Measurements from ENCODE around the gene EXOC6.

The EXOC6 gene

DNA sequence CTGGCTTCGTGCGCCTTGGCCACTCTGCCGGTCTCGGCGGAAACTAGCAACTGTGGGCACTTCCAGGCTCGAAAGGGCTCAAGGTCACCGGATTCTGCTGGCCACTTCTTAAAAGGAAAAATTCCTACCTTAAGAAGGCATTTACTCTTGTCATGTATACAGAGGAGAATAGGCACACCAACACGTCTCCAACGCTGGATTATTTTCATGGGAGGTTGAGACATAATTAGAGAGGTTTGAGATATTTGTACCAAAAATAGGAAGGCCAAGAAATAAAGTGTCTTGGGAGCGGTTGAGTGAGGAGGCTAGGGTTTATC lies 220.9 kb downstream of the EXOC6 start:
- no peak for TF ChIP-seq ZNF565 (CRISPR knock-in tag; conservative IDR thresholded peaks at IDR 0.05; ENCODE audit: low read depth)
- no peak for TF ChIP-seq CSDC2 (CRISPR knock-in tag; IDR thresholded peaks at IDR 0.05)
- no peak for TF ChIP-seq ZFP3 (CRISPR knock-in tag; IDR thresholded peaks at IDR 0.05)
- no peak for TF ChIP-seq GLIS3 (CRISPR knock-in tag; IDR thresholded peaks at IDR 0.05)
- TF ChIP-seq ZNF8 (CRISPR knock-in tag; IDR thresholded peaks at IDR 0.05): no peak
- TF ChIP-seq, protein P1, sequence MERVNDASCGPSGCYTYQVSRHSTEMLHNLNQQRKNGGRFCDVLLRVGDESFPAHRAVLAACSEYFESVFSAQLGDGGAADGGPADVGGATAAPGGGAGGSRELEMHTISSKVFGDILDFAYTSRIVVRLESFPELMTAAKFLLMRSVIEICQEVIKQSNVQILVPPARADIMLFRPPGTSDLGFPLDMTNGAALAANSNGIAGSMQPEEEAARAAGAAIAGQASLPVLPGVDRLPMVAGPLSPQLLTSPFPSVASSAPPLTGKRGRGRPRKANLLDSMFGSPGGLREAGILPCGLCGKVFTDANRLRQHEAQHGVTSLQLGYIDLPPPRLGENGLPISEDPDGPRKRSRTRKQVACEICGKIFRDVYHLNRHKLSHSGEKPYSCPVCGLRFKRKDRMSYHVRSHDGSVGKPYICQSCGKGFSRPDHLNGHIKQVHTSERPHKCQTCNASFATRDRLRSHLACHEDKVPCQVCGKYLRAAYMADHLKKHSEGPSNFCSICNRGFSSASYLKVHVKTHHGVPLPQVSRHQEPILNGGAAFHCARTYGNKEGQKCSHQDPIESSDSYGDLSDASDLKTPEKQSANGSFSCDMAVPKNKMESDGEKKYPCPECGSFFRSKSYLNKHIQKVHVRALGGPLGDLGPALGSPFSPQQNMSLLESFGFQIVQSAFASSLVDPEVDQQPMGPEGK (CRISPR knock-in tag; IDR thresholded peaks at IDR 0.05; ENCODE audit: borderline replicate concordance): no peak
- no peak for TF ChIP-seq ARNTL (CRISPR knock-in tag; IDR thresholded peaks at IDR 0.05; ENCODE audit: borderline replicate concordance, low read depth)
- TF ChIP-seq ZFP30 (CRISPR knock-in tag; IDR thresholded peaks at IDR 0.05): no peak
- TF ChIP-seq, protein P2, sequence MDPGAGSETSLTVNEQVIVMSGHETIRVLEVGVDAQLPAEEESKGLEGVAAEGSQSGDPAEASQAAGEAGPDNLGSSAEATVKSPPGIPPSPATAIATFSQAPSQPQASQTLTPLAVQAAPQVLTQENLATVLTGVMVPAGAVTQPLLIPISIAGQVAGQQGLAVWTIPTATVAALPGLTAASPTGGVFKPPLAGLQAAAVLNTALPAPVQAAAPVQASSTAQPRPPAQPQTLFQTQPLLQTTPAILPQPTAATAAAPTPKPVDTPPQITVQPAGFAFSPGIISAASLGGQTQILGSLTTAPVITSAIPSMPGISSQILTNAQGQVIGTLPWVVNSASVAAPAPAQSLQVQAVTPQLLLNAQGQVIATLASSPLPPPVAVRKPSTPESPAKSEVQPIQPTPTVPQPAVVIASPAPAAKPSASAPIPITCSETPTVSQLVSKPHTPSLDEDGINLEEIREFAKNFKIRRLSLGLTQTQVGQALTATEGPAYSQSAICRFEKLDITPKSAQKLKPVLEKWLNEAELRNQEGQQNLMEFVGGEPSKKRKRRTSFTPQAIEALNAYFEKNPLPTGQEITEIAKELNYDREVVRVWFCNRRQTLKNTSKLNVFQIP (CRISPR knock-in tag; IDR thresholded peaks at IDR 0.05; ENCODE audit: borderline replicate concordance, low read depth): no peak
- no peak for TF ChIP-seq ZC3H10 (CRISPR knock-in tag; IDR thresholded peaks at IDR 0.05)
- no peak for TF ChIP-seq ZNF70 (CRISPR knock-in tag; IDR thresholded peaks at IDR 0.05)
- TF ChIP-seq ESRRG (CRISPR knock-in tag; IDR thresholded peaks at IDR 0.05): no peak
- TF ChIP-seq PPARA (CRISPR knock-in tag; IDR thresholded peaks at IDR 0.05; ENCODE audit: borderline replicate concordance): no peak
- no peak for TF ChIP-seq SNAI2 (CRISPR knock-in tag; IDR thresholded peaks at IDR 0.05)
- TF ChIP-seq, protein P3, sequence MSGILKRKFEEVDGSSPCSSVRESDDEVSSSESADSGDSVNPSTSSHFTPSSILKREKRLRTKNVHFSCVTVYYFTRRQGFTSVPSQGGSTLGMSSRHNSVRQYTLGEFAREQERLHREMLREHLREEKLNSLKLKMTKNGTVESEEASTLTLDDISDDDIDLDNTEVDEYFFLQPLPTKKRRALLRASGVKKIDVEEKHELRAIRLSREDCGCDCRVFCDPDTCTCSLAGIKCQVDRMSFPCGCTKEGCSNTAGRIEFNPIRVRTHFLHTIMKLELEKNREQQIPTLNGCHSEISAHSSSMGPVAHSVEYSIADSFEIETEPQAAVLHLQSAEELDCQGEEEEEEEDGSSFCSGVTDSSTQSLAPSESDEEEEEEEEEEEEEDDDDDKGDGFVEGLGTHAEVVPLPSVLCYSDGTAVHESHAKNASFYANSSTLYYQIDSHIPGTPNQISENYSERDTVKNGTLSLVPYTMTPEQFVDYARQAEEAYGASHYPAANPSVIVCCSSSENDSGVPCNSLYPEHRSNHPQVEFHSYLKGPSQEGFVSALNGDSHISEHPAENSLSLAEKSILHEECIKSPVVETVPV (CRISPR knock-in tag; IDR thresholded peaks at IDR 0.05): no peak
- no peak for ATAC-seq

DNA sequence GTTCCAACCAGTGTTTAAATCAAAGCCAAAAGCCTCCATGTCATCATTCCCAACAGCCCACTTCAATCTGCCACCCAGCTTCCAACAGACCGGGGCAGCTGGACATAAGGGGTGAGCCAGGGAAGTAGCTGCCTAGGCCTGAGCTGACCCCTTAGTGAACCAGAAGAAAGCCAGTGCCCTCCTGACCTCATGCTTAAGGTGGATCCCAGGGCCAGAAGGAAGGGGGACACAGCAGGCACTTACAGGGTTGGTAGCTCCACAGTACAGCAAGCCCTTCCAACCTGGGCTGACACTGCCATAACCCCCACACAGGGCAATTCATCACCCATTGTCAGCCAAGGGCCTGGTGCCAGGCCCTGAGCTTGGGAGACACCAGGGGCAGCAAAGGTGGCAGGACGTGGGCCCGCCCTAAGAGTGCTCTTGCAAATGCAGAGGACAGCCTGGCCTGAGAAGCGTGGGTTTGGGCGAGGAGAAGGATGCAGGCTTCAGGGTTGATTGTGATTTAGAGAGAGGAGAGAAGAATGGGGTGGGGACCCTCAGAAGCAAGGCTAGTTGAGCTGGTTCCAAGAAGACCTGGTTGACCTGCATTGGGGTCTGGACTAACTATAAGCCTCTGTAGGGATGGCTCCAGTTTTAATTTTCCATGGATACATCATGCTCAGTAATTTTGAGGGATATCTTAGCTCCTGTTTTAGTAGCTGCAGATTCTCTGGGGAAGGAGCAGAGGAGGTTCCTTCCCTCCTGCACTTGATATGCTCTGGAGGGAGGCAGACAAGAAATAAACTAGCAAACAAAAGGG lies 222.3 kb downstream of the EXOC6 start:
- no peak for ATAC-seq
- TF ChIP-seq RARB (CRISPR knock-in tag; IDR thresholded peaks at IDR 0.05) (no peak), OSR1 (CRISPR knock-in tag; IDR thresholded peaks at IDR 0.05) (no peak), PPARA (CRISPR knock-in tag; IDR thresholded peaks at IDR 0.05; ENCODE audit: borderline replicate concordance) (no peak), ZNF8 (CRISPR knock-in tag; IDR thresholded peaks at IDR 0.05) (no peak), SNAI2 (CRISPR knock-in tag; IDR thresholded peaks at IDR 0.05) (no peak), ZFP30 (CRISPR knock-in tag; IDR thresholded peaks at IDR 0.05) (no peak), ISL1 (CRISPR knock-in tag; IDR thresholded peaks at IDR 0.05) (no peak)
- TF ChIP-seq, protein P2 (CRISPR knock-in tag; IDR thresholded peaks at IDR 0.05; ENCODE audit: borderline replicate concordance, low read depth): no peak
- TF ChIP-seq, protein P4, sequence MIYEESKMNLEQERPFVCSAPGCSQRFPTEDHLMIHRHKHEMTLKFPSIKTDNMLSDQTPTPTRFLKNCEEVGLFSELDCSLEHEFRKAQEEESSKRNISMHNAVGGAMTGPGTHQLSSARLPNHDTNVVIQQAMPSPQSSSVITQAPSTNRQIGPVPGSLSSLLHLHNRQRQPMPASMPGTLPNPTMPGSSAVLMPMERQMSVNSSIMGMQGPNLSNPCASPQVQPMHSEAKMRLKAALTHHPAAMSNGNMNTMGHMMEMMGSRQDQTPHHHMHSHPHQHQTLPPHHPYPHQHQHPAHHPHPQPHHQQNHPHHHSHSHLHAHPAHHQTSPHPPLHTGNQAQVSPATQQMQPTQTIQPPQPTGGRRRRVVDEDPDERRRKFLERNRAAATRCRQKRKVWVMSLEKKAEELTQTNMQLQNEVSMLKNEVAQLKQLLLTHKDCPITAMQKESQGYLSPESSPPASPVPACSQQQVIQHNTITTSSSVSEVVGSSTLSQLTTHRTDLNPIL (CRISPR knock-in tag; IDR thresholded peaks at IDR 0.05; ENCODE audit: low read depth): no peak

DNA sequence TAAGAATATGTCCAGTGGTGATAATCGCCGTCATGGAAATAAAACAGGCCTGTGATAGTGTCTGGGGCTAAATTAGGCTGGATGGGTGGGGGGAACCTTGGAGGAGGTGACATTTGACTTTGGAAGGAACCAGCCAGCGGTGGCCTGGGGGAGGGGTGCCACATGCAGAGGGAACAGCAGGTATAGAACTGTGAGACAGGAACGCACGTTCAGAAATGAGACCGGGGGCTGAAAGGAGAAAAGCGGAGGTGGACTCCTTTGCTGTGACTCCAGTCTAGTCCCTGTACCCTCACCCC lies 222.8 kb downstream of the EXOC6 start:
- ATAC-seq: no peak

More for the DNA sequence above, 222.8 kb downstream of the EXOC6 start:
- TF ChIP-seq, protein P1 (CRISPR knock-in tag; IDR thresholded peaks at IDR 0.05; ENCODE audit: borderline replicate concordance): no peak
- no peak for TF ChIP-seq RARB (CRISPR knock-in tag; IDR thresholded peaks at IDR 0.05)
- TF ChIP-seq, protein P4 (CRISPR knock-in tag; IDR thresholded peaks at IDR 0.05; ENCODE audit: low read depth): no peak
- no peak for TF ChIP-seq GLIS3 (CRISPR knock-in tag; IDR thresholded peaks at IDR 0.05)
- no peak for TF ChIP-seq ESRRG (CRISPR knock-in tag; IDR thresholded peaks at IDR 0.05)
- no peak for TF ChIP-seq ZNF8 (CRISPR knock-in tag; IDR thresholded peaks at IDR 0.05)
- TF ChIP-seq, protein P2 (CRISPR knock-in tag; IDR thresholded peaks at IDR 0.05; ENCODE audit: borderline replicate concordance, low read depth): no peak
- TF ChIP-seq, protein P3 (CRISPR knock-in tag; IDR thresholded peaks at IDR 0.05): no peak
- no peak for TF ChIP-seq TCF4 (CRISPR knock-in tag; IDR thresholded peaks at IDR 0.05; ENCODE audit: borderline replicate concordance)
- no peak for TF ChIP-seq CSDC2 (CRISPR knock-in tag; IDR thresholded peaks at IDR 0.05)
- no peak for TF ChIP-seq ZNF70 (CRISPR knock-in tag; IDR thresholded peaks at IDR 0.05)
- TF ChIP-seq ZC3H10 (CRISPR knock-in tag; IDR thresholded peaks at IDR 0.05): no peak
- no peak for TF ChIP-seq ARNTL (CRISPR knock-in tag; IDR thresholded peaks at IDR 0.05; ENCODE audit: borderline replicate concordance, low read depth)

Measured in SK-N-SH treated with all-trans-retinoic acid at 6 μM for 48 hours (cell line).